H1 (cell line): Measurements from ENCODE around the gene COL4A2. TPM values are rescaled to one million over a fixed set of nuclear protein-coding genes. Genes with fewer than 3 reads are reported as not detected.

ENCODE experiments used
- CTCF ChIA-PET: fragments of 300-600 bp; sonication (Branson Sonifier 250); formaldehyde crosslinking; loops from one replicate; lab custom pipeline; 2021; ENCODE audit not compliant: partially characterized antibody; lab: Charles Lee
- POLR2A ChIA-PET: fragments of 300-600 bp; sonication (Branson Sonifier 250); formaldehyde crosslinking; loops from one replicate; lab custom pipeline; 2021; ENCODE audit warnings: inconsistent platforms; ENCODE audit not compliant: partially characterized antibody; lab: Charles Lee
- DNase-seq, 2 experiments: peaks; one replicate each; pipeline versions ENCODE4 v3.0.0 to v3.0.0-alpha.2; 2010 to 2022; ENCODE audit warnings: low spot score in 2 of 2, low read depth in 1 of 2, mixed read lengths in 1 of 2
- FAIRE-seq: peaks from 2 replicates; lab custom pipeline; 2011; peaks lifted over from hg19 to GRCh38; lab: Jason Lieb, UNC
- H2AFZ ChIP-seq: 2 replicates; pipeline ENCODE4 v1.8.1; 2012; ENCODE audit warnings: low read length, inconsistent platforms
- H2AK5ac ChIP-seq: 2 replicates; pipeline ENCODE4 v1.6.1; 2013; ENCODE audit warnings: low read depth, low read length
- H2BK120ac ChIP-seq: replicated peaks from 2 replicates; pipeline ENCODE3; 2013; ENCODE audit warnings: low read depth, low read length, inconsistent platforms
- H2BK12ac ChIP-seq: 2 replicates; pipeline ENCODE4 v1.6.1; 2013; ENCODE audit warnings: low read depth, low read length
- H2BK15ac ChIP-seq: 2 replicates; pipeline ENCODE4 v1.6.1; 2013; ENCODE audit warnings: low read length
- H2BK20ac ChIP-seq: 2 replicates; pipeline ENCODE4 v1.6.1; 2013; ENCODE audit warnings: low read length
- H2BK5ac ChIP-seq: 2 replicates; pipeline ENCODE4 v1.6.1; 2013; ENCODE audit warnings: low read depth, low read length
- H3K14ac ChIP-seq: 2 replicates; pipeline ENCODE4 v1.6.1; 2013; ENCODE audit warnings: inconsistent platforms; ENCODE audit not compliant: insufficient read length
- H3K18ac ChIP-seq: 2 replicates; pipeline ENCODE4 v1.6.1; 2013; ENCODE audit warnings: low read length; ENCODE audit errors: extremely low read depth
- H3K23ac ChIP-seq: 2 replicates; pipeline ENCODE4 v1.6.1; 2013; ENCODE audit warnings: inconsistent platforms; ENCODE audit not compliant: insufficient read length
- H3K23me2 ChIP-seq: 2 replicates; pipeline ENCODE4 v1.6.1; 2013; ENCODE audit warnings: low read depth, low read length
- H3K27ac ChIP-seq: 2 replicates; pipeline ENCODE4 v1.6.1; 2011; ENCODE audit warnings: low read depth, low read length, inconsistent platforms
- H3K27me3 ChIP-seq, 4 experiments: replicated peaks in 1 of 4; 1 replicate in 1 of 4; 2 replicates in 3 of 4; pipeline versions ENCODE4 v1.6.1 to v1.8.1; 2011 to 2013; ENCODE audit warnings: low read length in 3 of 4, mild to moderate bottlenecking in 3 of 4, inconsistent platforms in 2 of 4, mixed read lengths in 2 of 4, moderate library complexity in 1 of 4; ENCODE audit not compliant: control insufficient read depth in 3 of 4, insufficient read depth in 3 of 4; ENCODE audit errors: extremely low read depth in 1 of 4
- H3K36me3 ChIP-seq, 4 experiments: 2 replicates each; pipeline versions ENCODE4 v1.6.1 to v1.8.1; 2011 to 2013; ENCODE audit warnings: mild to moderate bottlenecking in 4 of 4, low read length in 3 of 4, moderate library complexity in 2 of 4, control low read depth in 1 of 4, inconsistent platforms in 1 of 4; ENCODE audit not compliant: insufficient read depth in 4 of 4, control insufficient read depth in 2 of 4
- H3K4ac ChIP-seq: replicated peaks from 2 replicates; pipeline ENCODE3; 2013; ENCODE audit warnings: low read length, low read depth, mixed read lengths, inconsistent platforms; ENCODE audit not compliant: insufficient read length
- H3K4me1 ChIP-seq, 4 experiments: replicated peaks in 1 of 4; 1 replicate in 1 of 4; 2 replicates in 3 of 4; pipeline versions ENCODE4 v1.6.1 to v1.8.1; 2011 to 2013; ENCODE audit warnings: low read length in 3 of 4, inconsistent platforms in 2 of 4, mixed read lengths in 1 of 4; ENCODE audit not compliant: insufficient read depth in 4 of 4, control insufficient read depth in 3 of 4
- H3K4me2 ChIP-seq, 2 experiments: 2 replicates each; pipeline versions ENCODE4 v1.6.1 to v1.8.1; 2011 to 2013; ENCODE audit warnings: low read depth in 2 of 2, low read length in 2 of 2, control low read depth in 1 of 2, inconsistent platforms in 1 of 2, mild to moderate bottlenecking in 1 of 2; ENCODE audit not compliant: insufficient read depth in 1 of 2
- H3K4me3 ChIP-seq, 4 experiments: fragments of 200-600, 300-600 bp in 1 of 4; sonication (generic), shearing (Covaris generic), sonication (Bioruptor Twin) in 1 of 4; 2 replicates each; pipeline versions ENCODE4 v1.5.1 to v1.8.1; 2011 to 2016; ENCODE audit warnings: low read length in 4 of 4, low read depth in 3 of 4, control low read depth in 2 of 4, inconsistent platforms in 2 of 4, mild to moderate bottlenecking in 2 of 4, mixed read lengths in 1 of 4, moderate library complexity in 1 of 4; ENCODE audit not compliant: insufficient read depth in 2 of 4; ENCODE audit errors: extremely low read depth in 1 of 4
- H3K56ac ChIP-seq: replicated peaks from 2 replicates; pipeline ENCODE3; 2013; ENCODE audit warnings: low read depth, mild to moderate bottlenecking, mixed read lengths, low read length, inconsistent platforms; ENCODE audit not compliant: insufficient read length
- H3K79me1 ChIP-seq: 2 replicates; pipeline ENCODE4 v1.6.1; 2013; ENCODE audit warnings: low read depth, low read length, control low read depth
- H3K79me2 ChIP-seq, 2 experiments: 2 replicates each; pipeline versions ENCODE4 v1.6.1 to v1.8.1; 2012 to 2013; ENCODE audit warnings: low read length in 2 of 2, mild to moderate bottlenecking in 2 of 2, inconsistent platforms in 1 of 2; ENCODE audit not compliant: insufficient read depth in 2 of 2, control insufficient read depth in 1 of 2
- H3K9ac ChIP-seq, 4 experiments: replicated peaks in 1 of 4; 1 replicate in 1 of 4; 2 replicates in 3 of 4; pipeline versions ENCODE4 v1.6.1 to v1.8.1; 2011 to 2013; ENCODE audit warnings: low read depth in 3 of 4, low read length in 3 of 4, control low read depth in 2 of 4, mild to moderate bottlenecking in 2 of 4, moderate library complexity in 2 of 4, inconsistent platforms in 1 of 4; ENCODE audit errors: extremely low read depth in 1 of 4
- H3K9me3 ChIP-seq, 2 experiments: 2 replicates each; pipeline versions ENCODE4 v1.6.1 to v1.8.1; 2012 to 2013; ENCODE audit warnings: mild to moderate bottlenecking in 2 of 2, moderate library complexity in 2 of 2, control low read depth in 1 of 2, inconsistent platforms in 1 of 2, low read depth in 1 of 2, low read length in 1 of 2, mixed read lengths in 1 of 2; ENCODE audit not compliant: insufficient read depth in 2 of 2
- H4K20me1 ChIP-seq, 2 experiments: replicated peaks in 1 of 2; 2 replicates each; pipeline versions ENCODE3 to v1.8.1; 2011 to 2013; ENCODE audit warnings: inconsistent platforms in 2 of 2, low read length in 2 of 2, mild to moderate bottlenecking in 1 of 2; ENCODE audit not compliant: insufficient read depth in 2 of 2, control insufficient read depth in 1 of 2
- H4K5ac ChIP-seq: 2 replicates; pipeline ENCODE4 v1.6.1; 2013; ENCODE audit warnings: low read length, low read depth, mixed read lengths, inconsistent platforms; ENCODE audit not compliant: insufficient read length
- H4K8ac ChIP-seq: 2 replicates; pipeline ENCODE4 v1.8.0; 2013; ENCODE audit warnings: mild to moderate bottlenecking, moderate library complexity, low read length, inconsistent platforms; ENCODE audit not compliant: insufficient read depth; ENCODE audit errors: extremely low read depth
- H4K91ac ChIP-seq: replicated peaks from 2 replicates; pipeline ENCODE3; 2013; ENCODE audit warnings: low read length, mixed read lengths, inconsistent platforms; ENCODE audit not compliant: insufficient read length
- SAP30 ChIP-seq: fragments of 300-600 bp; sonication (generic); IDR thresholded peaks from 2 replicates; pipeline ENCODE4 v1.7.1; 2012; ENCODE audit warnings: low read length, moderate library complexity, mild to moderate bottlenecking, inconsistent platforms; ENCODE audit not compliant: insufficient read depth, insufficient replicate concordance
- WGBS, 2 experiments: shearing (Covaris generic) in 1 of 2; methylation state at CpG; one replicate each; pipeline versions ENCODE4 v1.1.6 to v1.1.7; 2013 to 2015; ENCODE audit warnings: low lambda C conversion rate in 2 of 2, mixed read lengths in 2 of 2, inconsistent platforms in 1 of 2, low coverage in 1 of 2, missing lambda C conversion rate in 1 of 2; ENCODE audit not compliant: insufficient replicate concordance in 2 of 2, insufficient coverage in 1 of 2, insufficient read length in 1 of 2; ENCODE audit errors: extremely low coverage in 1 of 2, missing lambda C conversion rate in 1 of 2; 5-methylcytosine and 5-hydroxymethylcytosine counted together
- polyA plus RNA-seq, 7 experiments: library from polyadenylated mRNA; depleted of rRNA in 3 of 7; stranded (reverse) in 5 of 7; unstranded in 2 of 7; fragments of >200 nt in 5 of 7; fragments of 200-250 nt in 2 of 7; gene quantifications; 1 replicate in 5 of 7; 2 replicates in 1 of 7; 4 replicates in 1 of 7; pipeline versions ENCODE4 v1.2.1 to v1.2.3, GENCODE V29; 2011 to 2013; ENCODE audit warnings: missing spikeins in 2 of 7, mixed read lengths in 2 of 7
- total RNA-seq: library from RNA; stranded (reverse); fragmentation: NEBNext Ultra II Directional; extraction: Animal tissue kit (Norgen Biotek cat#: 25700); gene quantifications from 2 replicates; pipeline ENCODE4 v1.2.1, GENCODE V29; 2021

Gene COL4A2
- total and polyA plus RNA-seq, 2 of the 8 experiments (the other 6 are each of a cell fraction or from before 2014, with no cell fraction given) = 80.4 to 87.3 TPM

DNA sequence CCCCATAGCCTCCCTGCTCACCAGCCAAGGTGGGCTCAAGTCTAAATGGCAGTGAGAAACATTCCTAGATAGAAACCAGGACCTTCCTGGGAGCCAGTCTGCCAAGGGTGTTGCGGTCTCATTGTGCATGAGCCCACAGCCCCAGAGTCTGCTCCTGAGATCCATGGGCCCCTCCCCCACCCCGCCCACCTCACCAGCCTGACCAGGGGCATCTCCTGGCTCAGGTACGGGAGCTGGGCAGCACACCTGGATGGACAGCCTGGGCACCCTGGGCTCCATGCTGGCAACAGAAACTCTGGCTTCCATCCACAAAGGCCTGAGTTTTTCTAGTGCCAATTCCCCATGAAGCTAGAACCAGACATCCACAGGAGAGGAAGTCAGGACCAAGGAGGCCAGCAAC lies 188.8 kb downstream of the COL4A2 start:
- Histone ChIP-seq H2BK5ac (no peak overlapping the region), H3K4me3 (no peak overlapping the region), H4K8ac (no peak overlapping the region; the same call in none of the 2 replicates), H3K27me3 (no peaks in the 10 kb centered on the region), H4K91ac (no peak overlapping the region), H3K23ac (no peak overlapping the region), H2BK15ac (no peak overlapping the region), H2BK12ac (no peak overlapping the region), H3K14ac (no peak overlapping the region), H3K4me1 (no peaks in the 10 kb centered on the region), H2BK20ac (no peak overlapping the region), H3K9me3 (peaks cover 3 to 10% of the 10 kb centered on the region in 2 experiments; a peak in 2 of 4 replicates), H3K36me3 (peaks cover 7 to 59% (median 33%) of the 10 kb centered on the region in 4 experiments; a peak in 7 of 8 replicates), H3K4me2 (no peak overlapping the region), H3K79me2 (no peaks in the 10 kb centered on the region), H3K23me2 (no peaks in the 10 kb centered on the region), H2AFZ (no peak overlapping the region), H4K20me1 (no peaks in the 10 kb centered on the region), H3K79me1 (no peaks in the 10 kb centered on the region), H3K18ac (no peak overlapping the region), H3K27ac (no peak overlapping the region), H2BK120ac (no peak overlapping the region), H4K5ac (no peak overlapping the region), H3K4ac (no peak overlapping the region), H3K56ac (no peak overlapping the region), H3K9ac (no peak overlapping the region), H2AK5ac (no peak overlapping the region)
- FAIRE-seq (no peak), DNase-seq (no peak)
- TF ChIP-seq SAP30 = no peak
- POLR2A ChIA-PET = interaction anchor here (1.1 kb wide), 1 partner anchor 10 kb away, joined by 3 read pairs; no protein-coding TSS in a partner anchor
- CTCF ChIA-PET = interaction anchor here (1.0 to 2.2 kb wide), 3 partner anchors 8 to 36 kb away, joined by 3 to 7 read pairs (median 3); no protein-coding TSS in a partner anchor
- 100% methylated on average over 2 of the region's 3 CpGs; no CpG with 5 or more reads in 1 of the 2 experiments for WGBS, 2 experiments
